HEK293 (cell line): ENCODE results near the gene LYL1.

Experiments
- FEZF1 ChIP-seq: fragments of 450-650 bp; formaldehyde crosslinking; IDR thresholded peaks from 2 replicates; pipeline ENCODE4 v1.5.1; 2016; ENCODE audit warnings: missing biosample characterization, missing genetic modification characterization
- HOXD13 ChIP-seq: sonication (generic); formaldehyde crosslinking; IDR thresholded peaks from 2 replicates; pipeline ENCODE4 v1.8.0; 2022; ENCODE audit warnings: missing genetic modification reagents, borderline replicate concordance
- KLF1 ChIP-seq: fragments of 450-650 bp; formaldehyde crosslinking; IDR thresholded peaks from 2 replicates; pipeline ENCODE4 v1.5.1; 2016; ENCODE audit warnings: missing biosample characterization, missing genetic modification characterization
- PRDM1 ChIP-seq: fragments of 450-650 bp; formaldehyde crosslinking; IDR thresholded peaks from 2 replicates; pipeline ENCODE4; 2016; ENCODE audit warnings: missing biosample characterization, missing genetic modification characterization
- RBAK ChIP-seq: fragments of 450-650 bp; formaldehyde crosslinking; IDR thresholded peaks from 2 replicates; pipeline ENCODE4 v1.5.1; 2016; ENCODE audit warnings: missing biosample characterization, missing genetic modification characterization
- SETDB1 ChIP-seq: IDR thresholded peaks from one replicate; pipeline ENCODE4 v1.6.1; 2017; ENCODE audit warnings: mild to moderate bottlenecking, low read length, moderate library complexity, mixed read lengths; ENCODE audit not compliant: insufficient read length
- ZEB2 ChIP-seq: fragments of 450-650 bp; formaldehyde crosslinking; IDR thresholded peaks from 2 replicates; pipeline ENCODE4 v1.5.1; 2016; ENCODE audit warnings: missing biosample characterization, missing genetic modification characterization
- ZFP37 ChIP-seq: fragments of 450-650 bp; formaldehyde crosslinking; IDR thresholded peaks from 2 replicates; pipeline ENCODE4 v1.5.1; 2016; ENCODE audit warnings: missing biosample characterization, missing genetic modification characterization
- ZFP69B ChIP-seq: fragments of 450-650 bp; formaldehyde crosslinking; IDR thresholded peaks from 2 replicates; pipeline ENCODE4 v1.5.1; 2016; ENCODE audit warnings: missing biosample characterization, missing genetic modification characterization
- ZNF112 ChIP-seq: fragments of 450-650 bp; formaldehyde crosslinking; IDR thresholded peaks from 2 replicates; pipeline ENCODE4 v1.5.0; 2017; ENCODE audit warnings: missing biosample characterization, missing genetic modification characterization
- ZNF302 ChIP-seq: fragments of 450-650 bp; formaldehyde crosslinking; IDR thresholded peaks from 2 replicates; pipeline ENCODE4 v1.5.1; 2016; ENCODE audit warnings: missing biosample characterization, missing genetic modification characterization, low read depth
- ZNF350 ChIP-seq: fragments of 450-650 bp; formaldehyde crosslinking; IDR thresholded peaks from 2 replicates; pipeline ENCODE4 v1.5.0; 2017; ENCODE audit warnings: missing biosample characterization, mild to moderate bottlenecking, missing genetic modification characterization
- ZNF391 ChIP-seq: fragments of 450-650 bp; formaldehyde crosslinking; IDR thresholded peaks from 2 replicates; pipeline ENCODE4 v1.5.1; 2016; ENCODE audit warnings: low read depth, missing biosample characterization, missing genetic modification characterization, borderline replicate concordance
- ZNF404 ChIP-seq: fragments of 450-650 bp; formaldehyde crosslinking; IDR thresholded peaks from 2 replicates; pipeline ENCODE4 v1.5.1; 2017; ENCODE audit warnings: missing biosample characterization, missing genetic modification characterization
- ZNF416 ChIP-seq: fragments of 450-650 bp; formaldehyde crosslinking; IDR thresholded peaks from 2 replicates; pipeline ENCODE4 v1.5.1; 2016; ENCODE audit warnings: missing biosample characterization, missing genetic modification characterization
- ZNF423 ChIP-seq: fragments of 450-650 bp; formaldehyde crosslinking; IDR thresholded peaks from 2 replicates; pipeline ENCODE4 v1.5.1; 2016; ENCODE audit warnings: missing biosample characterization, missing genetic modification characterization
- ZNF48 ChIP-seq: fragments of 450-650 bp; formaldehyde crosslinking; IDR thresholded peaks from 2 replicates; pipeline ENCODE4 v1.5.1; 2016; ENCODE audit warnings: missing biosample characterization, missing genetic modification characterization
- ZNF548 ChIP-seq: fragments of 450-650 bp; formaldehyde crosslinking; IDR thresholded peaks from 2 replicates; pipeline ENCODE4 v1.5.1; 2016; ENCODE audit warnings: missing biosample characterization, missing genetic modification characterization
- ZNF558 ChIP-seq: fragments of 450-650 bp; formaldehyde crosslinking; IDR thresholded peaks from 2 replicates; pipeline ENCODE4 v1.5.1; 2016; ENCODE audit warnings: missing biosample characterization, missing genetic modification characterization
- ZNF585B ChIP-seq: fragments of 450-650 bp; formaldehyde crosslinking; IDR thresholded peaks from 2 replicates; pipeline ENCODE4 v1.5.1; 2016; ENCODE audit warnings: missing biosample characterization, missing genetic modification characterization
- ZNF610 ChIP-seq: fragments of 450-650 bp; formaldehyde crosslinking; IDR thresholded peaks from 2 replicates; pipeline ENCODE4 v1.5.1; 2016; ENCODE audit warnings: missing biosample characterization, missing genetic modification characterization, borderline replicate concordance
- ZNF791 ChIP-seq: fragments of 450-650 bp; formaldehyde crosslinking; IDR thresholded peaks from 2 replicates; pipeline ENCODE4 v1.5.1; 2016; ENCODE audit warnings: missing biosample characterization, missing genetic modification characterization
- ZNF830 ChIP-seq: fragments of 450-650 bp; IDR thresholded peaks from 2 replicates; pipeline ENCODE4 v1.5.0; 2018; ENCODE audit warnings: missing biosample characterization, missing genetic modification characterization, low read depth, mild to moderate bottlenecking, moderate library complexity
- ZSCAN16 ChIP-seq: fragments of 450-650 bp; formaldehyde crosslinking; IDR thresholded peaks from 2 replicates; pipeline ENCODE4 v1.5.1; 2016; ENCODE audit warnings: missing biosample characterization, missing genetic modification characterization
- TF ChIP-seq, protein P1 (sequence below): fragments of 450-650 bp; formaldehyde crosslinking; IDR thresholded peaks from 2 replicates; pipeline ENCODE4 v1.5.1; 2016; ENCODE audit warnings: missing biosample characterization, missing genetic modification characterization
- TF ChIP-seq, protein P2 (sequence below): fragments of 450-650 bp; formaldehyde crosslinking; IDR thresholded peaks from 2 replicates; pipeline ENCODE4 v1.5.1; 2016; ENCODE audit warnings: missing biosample characterization, missing genetic modification characterization
- TF ChIP-seq, protein P3 (sequence below): fragments of 450-650 bp; formaldehyde crosslinking; IDR thresholded peaks from 2 replicates; pipeline ENCODE4 v1.5.1; 2016; ENCODE audit warnings: missing biosample characterization, missing genetic modification characterization
- TF ChIP-seq, protein P4 (sequence below): fragments of 450-650 bp; formaldehyde crosslinking; IDR thresholded peaks from 2 replicates; pipeline ENCODE4 v1.5.1; 2017; ENCODE audit warnings: missing biosample characterization, missing genetic modification characterization
- TF ChIP-seq, protein P5 (sequence below): fragments of 450-650 bp; formaldehyde crosslinking; IDR thresholded peaks from 2 replicates; pipeline ENCODE4 v1.5.1; 2016; ENCODE audit warnings: missing biosample characterization, missing genetic modification characterization, borderline replicate concordance
- TF ChIP-seq, protein P6 (sequence below): fragments of 450-650 bp; formaldehyde crosslinking; IDR thresholded peaks from 2 replicates; pipeline ENCODE4 v1.5.1; 2016; ENCODE audit warnings: missing biosample characterization, missing genetic modification characterization, borderline replicate concordance

Gene LYL1

DNA sequence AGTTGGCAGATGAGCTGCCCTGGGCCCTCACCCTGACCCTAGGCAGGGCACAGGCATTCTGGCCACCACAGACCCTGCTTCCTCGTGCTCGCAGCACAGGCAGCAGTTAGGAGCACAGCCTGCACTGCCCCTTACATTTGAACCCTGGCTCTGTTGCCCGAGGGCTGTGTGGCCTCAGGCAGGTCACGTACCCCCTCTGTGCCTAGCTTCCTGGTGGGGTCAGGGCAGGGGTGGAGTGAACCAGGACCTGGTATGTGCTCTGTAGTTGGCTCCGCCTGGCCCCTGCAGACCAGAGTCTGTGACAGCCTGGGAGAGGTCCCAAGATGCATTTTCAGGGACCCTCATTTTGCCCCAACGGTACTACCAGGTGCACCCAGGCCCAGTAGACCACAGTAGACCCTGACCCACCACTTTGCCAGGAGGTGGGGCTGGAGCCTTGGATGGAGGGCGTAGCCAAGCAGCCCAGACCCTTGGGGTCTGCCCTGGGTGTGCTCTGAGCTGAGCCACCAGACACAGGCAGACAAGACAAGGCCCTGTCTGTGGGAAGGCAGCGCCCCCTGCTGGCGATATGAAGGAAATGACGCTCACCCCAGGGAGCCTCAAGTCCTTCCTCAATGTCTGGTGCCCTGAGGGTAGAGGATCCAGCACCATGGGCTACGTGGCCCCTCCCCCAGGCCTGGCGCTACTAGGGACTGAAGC is 9.1 kb downstream of the LYL1 start (continued):
- no peak for TF ChIP-seq ZNF585B (tag by site-specific recombination)
- TF ChIP-seq, protein P1, sequence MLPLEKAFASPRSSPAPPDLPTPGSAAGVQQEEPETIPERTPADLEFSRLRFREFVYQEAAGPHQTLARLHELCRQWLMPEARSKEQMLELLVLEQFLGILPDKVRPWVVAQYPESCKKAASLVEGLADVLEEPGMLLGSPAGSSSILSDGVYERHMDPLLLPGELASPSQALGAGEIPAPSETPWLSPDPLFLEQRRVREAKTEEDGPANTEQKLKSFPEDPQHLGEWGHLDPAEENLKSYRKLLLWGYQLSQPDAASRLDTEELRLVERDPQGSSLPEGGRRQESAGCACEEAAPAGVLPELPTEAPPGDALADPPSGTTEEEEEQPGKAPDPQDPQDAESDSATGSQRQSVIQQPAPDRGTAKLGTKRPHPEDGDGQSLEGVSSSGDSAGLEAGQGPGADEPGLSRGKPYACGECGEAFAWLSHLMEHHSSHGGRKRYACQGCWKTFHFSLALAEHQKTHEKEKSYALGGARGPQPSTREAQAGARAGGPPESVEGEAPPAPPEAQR (tag by site-specific recombination) = no peak
- TF ChIP-seq ZNF416 (tag by site-specific recombination) = no peak
- no peak for TF ChIP-seq ZNF548 (tag by site-specific recombination)
- TF ChIP-seq ZNF404 = no peak
- no peak for TF ChIP-seq RBAK (tag by site-specific recombination)
- TF ChIP-seq ZFP69B (tag by site-specific recombination) = no peak
- TF ChIP-seq ZNF423 (tag by site-specific recombination) = 0 out of 2 replicates have a peak, but pooled peaks have one; percentile 43
- no peak; the same call in 1 of the 2 replicates for TF ChIP-seq ZFP37
- TF ChIP-seq, protein P2, sequence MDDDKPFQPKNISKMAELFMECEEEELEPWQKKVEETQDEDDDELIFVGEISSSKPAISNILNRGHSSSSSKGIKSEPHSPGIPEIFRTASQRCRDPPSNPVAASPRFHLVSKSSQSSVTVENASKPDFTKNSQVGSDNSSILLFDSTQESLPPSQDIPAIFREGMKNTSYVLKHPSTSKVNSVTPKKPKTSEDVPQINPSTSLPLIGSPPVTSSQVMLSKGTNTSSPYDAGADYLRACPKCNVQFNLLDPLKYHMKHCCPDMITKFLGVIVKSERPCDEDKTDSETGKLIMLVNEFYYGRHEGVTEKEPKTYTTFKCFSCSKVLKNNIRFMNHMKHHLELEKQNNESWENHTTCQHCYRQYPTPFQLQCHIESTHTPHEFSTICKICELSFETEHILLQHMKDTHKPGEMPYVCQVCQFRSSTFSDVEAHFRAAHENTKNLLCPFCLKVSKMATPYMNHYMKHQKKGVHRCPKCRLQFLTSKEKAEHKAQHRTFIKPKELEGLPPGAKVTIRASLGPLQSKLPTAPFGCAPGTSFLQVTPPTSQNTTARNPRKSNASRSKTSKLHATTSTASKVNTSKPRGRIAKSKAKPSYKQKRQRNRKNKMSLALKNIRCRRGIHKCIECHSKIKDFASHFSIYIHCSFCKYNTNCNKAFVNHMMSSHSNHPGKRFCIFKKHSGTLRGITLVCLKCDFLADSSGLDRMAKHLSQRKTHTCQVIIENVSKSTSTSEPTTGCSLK (tag by site-specific recombination) = no peak
- TF ChIP-seq ZNF830 (tag by site-specific recombination) = no peak
- no peak for TF ChIP-seq SETDB1
- no peak for TF ChIP-seq ZSCAN16 (tag by site-specific recombination)
- TF ChIP-seq ZNF112 (tag by site-specific recombination) = no peak
- TF ChIP-seq ZNF48 = no peak
- no peak for TF ChIP-seq KLF1 (tag by site-specific recombination)
- TF ChIP-seq, protein P3, sequence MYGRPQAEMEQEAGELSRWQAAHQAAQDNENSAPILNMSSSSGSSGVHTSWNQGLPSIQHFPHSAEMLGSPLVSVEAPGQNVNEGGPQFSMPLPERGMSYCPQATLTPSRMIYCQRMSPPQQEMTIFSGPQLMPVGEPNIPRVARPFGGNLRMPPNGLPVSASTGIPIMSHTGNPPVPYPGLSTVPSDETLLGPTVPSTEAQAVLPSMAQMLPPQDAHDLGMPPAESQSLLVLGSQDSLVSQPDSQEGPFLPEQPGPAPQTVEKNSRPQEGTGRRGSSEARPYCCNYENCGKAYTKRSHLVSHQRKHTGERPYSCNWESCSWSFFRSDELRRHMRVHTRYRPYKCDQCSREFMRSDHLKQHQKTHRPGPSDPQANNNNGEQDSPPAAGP = peak; percentile 64; the same call in 1 of the 2 replicates
- TF ChIP-seq ZNF350 (tag by site-specific recombination) = no peak
- no peak for TF ChIP-seq PRDM1 (tag by site-specific recombination)
- TF ChIP-seq, protein P4, sequence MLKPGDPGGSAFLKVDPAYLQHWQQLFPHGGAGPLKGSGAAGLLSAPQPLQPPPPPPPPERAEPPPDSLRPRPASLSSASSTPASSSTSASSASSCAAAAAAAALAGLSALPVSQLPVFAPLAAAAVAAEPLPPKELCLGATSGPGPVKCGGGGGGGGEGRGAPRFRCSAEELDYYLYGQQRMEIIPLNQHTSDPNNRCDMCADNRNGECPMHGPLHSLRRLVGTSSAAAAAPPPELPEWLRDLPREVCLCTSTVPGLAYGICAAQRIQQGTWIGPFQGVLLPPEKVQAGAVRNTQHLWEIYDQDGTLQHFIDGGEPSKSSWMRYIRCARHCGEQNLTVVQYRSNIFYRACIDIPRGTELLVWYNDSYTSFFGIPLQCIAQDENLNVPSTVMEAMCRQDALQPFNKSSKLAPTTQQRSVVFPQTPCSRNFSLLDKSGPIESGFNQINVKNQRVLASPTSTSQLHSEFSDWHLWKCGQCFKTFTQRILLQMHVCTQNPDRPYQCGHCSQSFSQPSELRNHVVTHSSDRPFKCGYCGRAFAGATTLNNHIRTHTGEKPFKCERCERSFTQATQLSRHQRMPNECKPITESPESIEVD = no peak
- TF ChIP-seq ZNF391 (tag by site-specific recombination) = 0 out of 2 replicates have a peak, but pooled peaks have one; percentile 40
- TF ChIP-seq, protein P5, sequence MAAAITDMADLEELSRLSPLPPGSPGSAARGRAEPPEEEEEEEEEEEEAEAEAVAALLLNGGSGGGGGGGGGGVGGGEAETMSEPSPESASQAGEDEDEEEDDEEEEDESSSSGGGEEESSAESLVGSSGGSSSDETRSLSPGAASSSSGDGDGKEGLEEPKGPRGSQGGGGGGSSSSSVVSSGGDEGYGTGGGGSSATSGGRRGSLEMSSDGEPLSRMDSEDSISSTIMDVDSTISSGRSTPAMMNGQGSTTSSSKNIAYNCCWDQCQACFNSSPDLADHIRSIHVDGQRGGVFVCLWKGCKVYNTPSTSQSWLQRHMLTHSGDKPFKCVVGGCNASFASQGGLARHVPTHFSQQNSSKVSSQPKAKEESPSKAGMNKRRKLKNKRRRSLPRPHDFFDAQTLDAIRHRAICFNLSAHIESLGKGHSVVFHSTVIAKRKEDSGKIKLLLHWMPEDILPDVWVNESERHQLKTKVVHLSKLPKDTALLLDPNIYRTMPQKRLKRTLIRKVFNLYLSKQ = no peak
- TF ChIP-seq ZNF791 (tag by site-specific recombination) = no peak
- TF ChIP-seq ZNF302 (tag by site-specific recombination) = no peak
- TF ChIP-seq, protein P6, sequence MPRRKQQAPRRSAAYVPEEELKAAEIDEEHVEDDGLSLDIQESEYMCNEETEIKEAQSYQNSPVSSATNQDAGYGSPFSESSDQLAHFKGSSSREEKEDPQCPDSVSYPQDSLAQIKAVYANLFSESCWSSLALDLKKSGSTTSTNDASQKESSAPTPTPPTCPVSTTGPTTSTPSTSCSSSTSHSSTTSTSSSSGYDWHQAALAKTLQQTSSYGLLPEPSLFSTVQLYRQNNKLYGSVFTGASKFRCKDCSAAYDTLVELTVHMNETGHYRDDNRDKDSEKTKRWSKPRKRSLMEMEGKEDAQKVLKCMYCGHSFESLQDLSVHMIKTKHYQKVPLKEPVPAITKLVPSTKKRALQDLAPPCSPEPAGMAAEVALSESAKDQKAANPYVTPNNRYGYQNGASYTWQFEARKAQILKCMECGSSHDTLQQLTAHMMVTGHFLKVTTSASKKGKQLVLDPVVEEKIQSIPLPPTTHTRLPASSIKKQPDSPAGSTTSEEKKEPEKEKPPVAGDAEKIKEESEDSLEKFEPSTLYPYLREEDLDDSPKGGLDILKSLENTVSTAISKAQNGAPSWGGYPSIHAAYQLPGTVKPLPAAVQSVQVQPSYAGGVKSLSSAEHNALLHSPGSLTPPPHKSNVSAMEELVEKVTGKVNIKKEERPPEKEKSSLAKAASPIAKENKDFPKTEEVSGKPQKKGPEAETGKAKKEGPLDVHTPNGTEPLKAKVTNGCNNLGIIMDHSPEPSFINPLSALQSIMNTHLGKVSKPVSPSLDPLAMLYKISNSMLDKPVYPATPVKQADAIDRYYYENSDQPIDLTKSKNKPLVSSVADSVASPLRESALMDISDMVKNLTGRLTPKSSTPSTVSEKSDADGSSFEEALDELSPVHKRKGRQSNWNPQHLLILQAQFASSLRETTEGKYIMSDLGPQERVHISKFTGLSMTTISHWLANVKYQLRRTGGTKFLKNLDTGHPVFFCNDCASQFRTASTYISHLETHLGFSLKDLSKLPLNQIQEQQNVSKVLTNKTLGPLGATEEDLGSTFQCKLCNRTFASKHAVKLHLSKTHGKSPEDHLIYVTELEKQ (tag by site-specific recombination) = no peak
- no peak for TF ChIP-seq FEZF1
- no peak for TF ChIP-seq ZNF558 (tag by site-specific recombination)
- TF ChIP-seq HOXD13 (CRISPR knock-in tag) = no peak
- no peak for TF ChIP-seq ZNF610
- TF ChIP-seq ZEB2 = no peak
